ENCODE data around the gene NABP2. TPM values are rescaled to one million over a fixed set of nuclear protein-coding genes. Genes with fewer than 3 reads are reported as not detected.
"Not testable (repeated sequence)": the region's sequence is repeated elsewhere in the genome, so short reads cannot be mapped to it uniquely, and the experiment has no call there.

The NABP2 gene
- total and polyA plus RNA-seq, 5 donors from 2014 or later, result 4.1 to 16.9 (median 5.6) TPM

DNA sequence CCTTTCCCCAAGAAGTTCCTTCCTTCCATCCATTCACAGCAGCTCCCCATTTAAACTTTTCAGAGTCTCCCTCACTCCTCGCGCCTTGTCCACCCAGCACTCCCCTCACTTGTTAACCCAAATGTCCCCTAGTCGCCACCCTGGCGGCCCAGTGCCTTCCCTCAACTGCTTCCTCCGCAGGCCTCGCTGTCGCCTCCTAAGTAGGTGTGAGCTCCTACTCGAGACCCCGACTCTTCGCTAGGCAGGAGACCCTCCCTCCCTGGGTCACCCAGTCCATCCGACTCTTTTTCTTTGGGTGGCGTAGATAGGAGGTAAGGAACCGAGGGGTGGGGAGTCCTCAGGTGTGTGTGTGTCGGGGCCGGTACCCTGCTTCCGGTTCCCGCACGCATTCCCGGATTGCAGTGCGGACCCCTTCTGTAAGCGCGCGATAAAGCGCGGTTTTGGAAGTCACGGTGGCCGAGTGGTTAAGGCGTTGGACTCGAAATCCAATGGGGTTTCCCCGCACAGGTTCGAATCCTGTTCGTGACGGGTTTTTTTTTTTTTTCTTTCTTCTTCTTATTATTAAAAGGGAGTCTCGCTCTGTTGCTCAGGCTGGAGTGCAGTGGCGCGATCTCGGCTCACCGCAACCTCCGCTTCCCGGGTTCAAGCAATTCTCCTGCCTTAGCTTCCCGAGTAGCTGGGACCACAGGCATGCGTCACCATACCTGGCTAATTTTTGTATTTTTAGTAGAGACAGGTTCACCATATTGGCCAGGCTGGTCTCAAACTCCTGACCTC is 34.0 kb upstream of the NABP2 start:
- ATAC-seq (ENCODE audit: low read depth in 2 of 2), result peak; percentile 9 to 20
- Histone ChIP-seq H3K9me3 (ENCODE audit: control insufficient read depth in 2 of 2, low read length in 2 of 2) (no peaks in the 10 kb centered on the region), H3K27me3 (ENCODE audit: control insufficient read depth, insufficient read depth, low read length) (no peaks in the 10 kb centered on the region), H3K27ac (ENCODE audit: insufficient read depth, low read length, poor library complexity, severe bottlenecking) (peak overlapping the region; percentile 86), H3K4me1 (ENCODE audit: control insufficient read depth, insufficient read depth, low read length, poor library complexity, severe bottlenecking) (peaks cover 32% of the 10 kb centered on the region), H3K36me3 (ENCODE audit: control insufficient read depth, insufficient read depth, low read length) (peaks cover 15% of the 10 kb centered on the region), H3K4me3 (ENCODE audit: low read depth, low read length) (peak overlapping the region; percentile 71)
- H3K36me3 Mint-ChIP-seq, result peaks cover 7% of the 10 kb centered on the region
- H3K9me3 Mint-ChIP-seq, result peaks cover 0 to 1% (median 0%) of the 10 kb centered on the region in 7 donors
- H3K27me3 Mint-ChIP-seq, result peaks cover 16% of the 10 kb centered on the region
- H3K27ac Mint-ChIP-seq, result peak overlapping the region; percentile 97 to 99 (median 99)
- H3K4me1 Mint-ChIP-seq, result peaks cover 31 to 62% (median 39%) of the 10 kb centered on the region in 4 donors
- peak; percentile 56 to 78 (median 69) for DNase-seq
- peak overlapping the region; percentile 95 to 99 (median 96) for H3K4me3 Mint-ChIP-seq

DNA sequence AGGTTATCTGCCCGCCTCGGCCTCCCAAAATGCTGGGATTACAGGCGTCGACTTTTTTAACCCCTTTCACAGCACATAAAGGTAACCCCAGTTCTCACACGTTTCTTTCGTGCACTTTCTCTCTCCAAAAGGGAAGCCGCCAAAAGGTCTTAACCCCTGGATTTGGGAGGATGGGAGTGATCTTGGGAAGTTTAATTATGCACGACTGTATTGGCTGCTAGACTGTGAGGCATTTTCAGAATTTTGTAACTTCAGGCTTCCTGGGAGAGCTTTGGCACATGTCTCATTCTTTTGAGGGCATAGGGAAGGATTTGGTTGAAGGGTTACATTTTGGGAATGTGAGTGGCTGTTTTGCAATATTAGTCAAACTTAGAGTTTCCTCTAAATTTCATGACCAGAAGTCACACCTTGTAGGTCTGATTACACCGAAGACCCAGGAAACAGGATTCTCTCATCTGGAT is 33.4 kb upstream of the NABP2 start:
- H3K27ac Mint-ChIP-seq, result peak overlapping the region; percentile 97 to 99 (median 99)

GRCh38 chr12:56192582-56192981 is 31.6 kb upstream of the NABP2 start:
- peaks cover 16% of the 10 kb centered on the region for H3K27me3 Mint-ChIP-seq
- no peaks in the 10 kb centered on the region for H3K27me3 ChIP-seq (ENCODE audit: control insufficient read depth, insufficient read depth, low read length)
- peaks cover 26% of the 10 kb centered on the region for H3K4me1 ChIP-seq (ENCODE audit: control insufficient read depth, insufficient read depth, low read length, poor library complexity, severe bottlenecking)
- no peak overlapping the region for H3K4me3 ChIP-seq (ENCODE audit: low read depth, low read length)
- peaks cover 0 to 1% (median 0%) of the 10 kb centered on the region in 7 donors for H3K9me3 Mint-ChIP-seq
- no peaks in the 10 kb centered on the region for H3K36me3 ChIP-seq (ENCODE audit: control insufficient read depth, insufficient read depth, low read length)
- H3K4me3 Mint-ChIP-seq, result peak overlapping the region in 3 of 4 donors; percentile 56 to 94 (median 70)
- no peaks in the 10 kb centered on the region for H3K9me3 ChIP-seq (ENCODE audit: control insufficient read depth in 2 of 2, low read length in 2 of 2)
- H3K36me3 Mint-ChIP-seq, result peaks cover 4% of the 10 kb centered on the region
- H3K27ac ChIP-seq (ENCODE audit: insufficient read depth, low read length, poor library complexity, severe bottlenecking), result no peak overlapping the region
- ATAC-seq (ENCODE audit: low read depth in 2 of 2), result no peak
- peak overlapping the region in 2 of 3 donors; percentile 26 to 81 for H3K27ac Mint-ChIP-seq
- no peak for DNase-seq
- peaks cover 22 to 46% (median 26%) of the 10 kb centered on the region in 4 donors for H3K4me1 Mint-ChIP-seq

More for the DNA sequence above, 33.4 kb upstream of the NABP2 start:
- no peaks in the 10 kb centered on the region for H3K9me3 ChIP-seq (ENCODE audit: control insufficient read depth in 2 of 2, low read length in 2 of 2)
- no peak for DNase-seq
- peaks cover 11% of the 10 kb centered on the region for H3K36me3 ChIP-seq (ENCODE audit: control insufficient read depth, insufficient read depth, low read length)
- Mint-ChIP-seq H3K9me3 (peaks cover 0 to 1% (median 0%) of the 10 kb centered on the region in 7 donors), H3K4me3 (peak overlapping the region; percentile 95 to 99 (median 96)), H3K27me3 (peaks cover 16% of the 10 kb centered on the region), H3K36me3 (peaks cover 6% of the 10 kb centered on the region), H3K4me1 (peaks cover 30 to 60% (median 37%) of the 10 kb centered on the region in 4 donors)
- H3K27ac ChIP-seq (ENCODE audit: insufficient read depth, low read length, poor library complexity, severe bottlenecking), result peak overlapping the region; percentile 86
- no peak for ATAC-seq (ENCODE audit: low read depth in 2 of 2)
- peak overlapping the region; percentile 71 for H3K4me3 ChIP-seq (ENCODE audit: low read depth, low read length)
- peaks cover 32% of the 10 kb centered on the region for H3K4me1 ChIP-seq (ENCODE audit: control insufficient read depth, insufficient read depth, low read length, poor library complexity, severe bottlenecking)
- no peaks in the 10 kb centered on the region for H3K27me3 ChIP-seq (ENCODE audit: control insufficient read depth, insufficient read depth, low read length)

- Histone ChIP-seq H3K4me3 (ENCODE audit: low read depth, low read length) (no peak overlapping the region), H3K27me3 (ENCODE audit: control insufficient read depth, insufficient read depth, low read length) (no peaks in the 10 kb centered on the region), H3K9me3 (ENCODE audit: control insufficient read depth in 2 of 2, low read length in 2 of 2) (no peaks in the 10 kb centered on the region), H3K36me3 (ENCODE audit: control insufficient read depth, insufficient read depth, low read length) (no peaks in the 10 kb centered on the region), H3K4me1 (ENCODE audit: control insufficient read depth, insufficient read depth, low read length, poor library complexity, severe bottlenecking) (peaks cover 21% of the 10 kb centered on the region), H3K27ac (ENCODE audit: insufficient read depth, low read length, poor library complexity, severe bottlenecking) (no peak overlapping the region)
- Mint-ChIP-seq H3K4me3 (peak overlapping the region in 3 of 4 donors; percentile 56 to 94 (median 70)), H3K4me1 (peaks cover 17 to 41% (median 21%) of the 10 kb centered on the region in 4 donors), H3K9me3 (peaks cover 0 to 1% (median 0%) of the 10 kb centered on the region in 7 donors), H3K27me3 (peaks cover 15% of the 10 kb centered on the region), H3K27ac (peak overlapping the region in 2 of 3 donors; percentile 26 to 81), H3K36me3 (peaks cover 4% of the 10 kb centered on the region)
- peak; percentile 62 to 88 (median 76) for DNase-seq
- ATAC-seq (ENCODE audit: low read depth in 2 of 2), result no peak
Measured at GRCh38 chr12:56193025-56193578, 31.0 kb upstream of the NABP2 start.

- DNase-seq; ATAC-seq (ENCODE audit: low read depth in 2 of 2); H3K4me3 Mint-ChIP-seq: not testable (repeated sequence)
Measured at GRCh38 chr12:56196818-56197550, 27.2 kb upstream of the NABP2 start.

DNA sequence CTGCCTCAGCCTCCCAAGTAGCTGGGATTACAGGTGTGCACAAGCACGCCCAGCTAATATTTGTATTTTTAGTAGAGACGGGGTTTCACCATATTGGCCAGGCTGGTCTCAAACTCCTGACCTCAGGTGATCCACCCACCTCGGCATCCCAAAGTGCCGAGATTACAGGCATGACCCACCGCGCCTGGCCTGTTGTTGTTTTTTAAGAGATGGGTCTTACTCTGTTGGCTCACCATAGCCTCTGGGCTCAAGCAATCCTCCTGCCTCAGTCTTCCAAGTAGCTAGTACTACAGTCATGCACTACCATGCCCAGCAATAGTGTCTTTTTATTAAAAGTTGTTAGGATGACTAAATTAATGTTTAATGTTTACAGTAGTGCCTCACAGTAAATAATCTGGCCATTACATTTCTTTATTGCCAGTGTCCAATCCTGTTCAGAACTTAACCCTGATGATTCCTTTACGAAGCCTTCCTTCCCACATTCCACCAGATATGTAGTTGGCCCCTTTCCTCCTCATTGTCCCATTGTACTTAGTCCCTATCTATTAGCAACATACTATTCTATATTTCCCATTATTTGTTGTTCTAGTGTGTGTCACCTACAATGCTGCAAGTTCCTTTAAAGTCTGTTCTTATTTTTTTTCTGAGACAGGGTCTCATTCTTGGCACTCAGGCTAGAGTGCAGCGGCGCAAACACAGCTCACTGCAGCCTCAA is 26.1 kb upstream of the NABP2 start:
- Mint-ChIP-seq H3K4me3 (no peak overlapping the region), H3K9me3 (no peaks in the 10 kb centered on the region), H3K4me1 (peaks cover 3 to 9% (median 6%) of the 10 kb centered on the region in 4 donors), H3K27ac (peak overlapping the region in 2 of 3 donors; percentile 8 to 71), H3K36me3 (peaks cover 3% of the 10 kb centered on the region), H3K27me3 (no peaks in the 10 kb centered on the region)
- DNase-seq (no peak), ATAC-seq (ENCODE audit: low read depth in 2 of 2) (no peak)
- H3K27me3 ChIP-seq (ENCODE audit: control insufficient read depth, insufficient read depth, low read length), result no peaks in the 10 kb centered on the region
- no peaks in the 10 kb centered on the region for H3K36me3 ChIP-seq (ENCODE audit: control insufficient read depth, insufficient read depth, low read length)
- H3K27ac ChIP-seq (ENCODE audit: insufficient read depth, low read length, poor library complexity, severe bottlenecking), result no peak overlapping the region
- H3K9me3 ChIP-seq (ENCODE audit: control insufficient read depth in 2 of 2, low read length in 2 of 2), result no peaks in the 10 kb centered on the region
- H3K4me1 ChIP-seq (ENCODE audit: control insufficient read depth, insufficient read depth, low read length, poor library complexity, severe bottlenecking), result no peaks in the 10 kb centered on the region
- no peak overlapping the region for H3K4me3 ChIP-seq (ENCODE audit: low read depth, low read length)

More at GRCh38 chr12:56196818-56197550, 27.2 kb upstream of the NABP2 start:
- not testable (repeated sequence) for H3K36me3 Mint-ChIP-seq; H3K4me1 ChIP-seq (ENCODE audit: control insufficient read depth, insufficient read depth, low read length, poor library complexity, severe bottlenecking); H3K27ac ChIP-seq (ENCODE audit: insufficient read depth, low read length, poor library complexity, severe bottlenecking); H3K4me3 ChIP-seq (ENCODE audit: low read depth, low read length); H3K9me3 ChIP-seq (ENCODE audit: control insufficient read depth in 2 of 2, low read length in 2 of 2); H3K36me3 ChIP-seq (ENCODE audit: control insufficient read depth, insufficient read depth, low read length); H3K27me3 Mint-ChIP-seq; H3K9me3 Mint-ChIP-seq; H3K27me3 ChIP-seq (ENCODE audit: control insufficient read depth, insufficient read depth, low read length); H3K27ac Mint-ChIP-seq
- peaks cover 9 to 16% (median 11%) of the 10 kb centered on the region in 4 donors for H3K4me1 Mint-ChIP-seq

- ATAC-seq (ENCODE audit: low read depth in 2 of 2) (no peak), DNase-seq (no peak)
- Histone ChIP-seq H3K4me1 (ENCODE audit: control insufficient read depth, insufficient read depth, low read length, poor library complexity, severe bottlenecking) (no peaks in the 10 kb centered on the region), H3K9me3 (ENCODE audit: control insufficient read depth in 2 of 2, low read length in 2 of 2) (no peaks in the 10 kb centered on the region), H3K27ac (ENCODE audit: insufficient read depth, low read length, poor library complexity, severe bottlenecking) (no peak overlapping the region), H3K36me3 (ENCODE audit: control insufficient read depth, insufficient read depth, low read length) (no peaks in the 10 kb centered on the region), H3K4me3 (ENCODE audit: low read depth, low read length) (no peak overlapping the region), H3K27me3 (ENCODE audit: control insufficient read depth, insufficient read depth, low read length) (no peaks in the 10 kb centered on the region)
- H3K4me1 Mint-ChIP-seq, result peaks cover 0 to 4% (median 2%) of the 10 kb centered on the region in 4 donors
- H3K9me3 Mint-ChIP-seq, result no peaks in the 10 kb centered on the region
- H3K27ac Mint-ChIP-seq, result peak overlapping the region; percentile 47 to 93 (median 75)
- no peaks in the 10 kb centered on the region for H3K27me3 Mint-ChIP-seq
- H3K36me3 Mint-ChIP-seq, result no peaks in the 10 kb centered on the region
- H3K4me3 Mint-ChIP-seq, result no peak overlapping the region
Measured at GRCh38 chr12:56198836-56199235, 25.3 kb upstream of the NABP2 start.

All from CD4-positive, CD25-positive, alpha-beta regulatory T cell (primary cell).